ENCODE data around the gene RBM48.

DNA sequence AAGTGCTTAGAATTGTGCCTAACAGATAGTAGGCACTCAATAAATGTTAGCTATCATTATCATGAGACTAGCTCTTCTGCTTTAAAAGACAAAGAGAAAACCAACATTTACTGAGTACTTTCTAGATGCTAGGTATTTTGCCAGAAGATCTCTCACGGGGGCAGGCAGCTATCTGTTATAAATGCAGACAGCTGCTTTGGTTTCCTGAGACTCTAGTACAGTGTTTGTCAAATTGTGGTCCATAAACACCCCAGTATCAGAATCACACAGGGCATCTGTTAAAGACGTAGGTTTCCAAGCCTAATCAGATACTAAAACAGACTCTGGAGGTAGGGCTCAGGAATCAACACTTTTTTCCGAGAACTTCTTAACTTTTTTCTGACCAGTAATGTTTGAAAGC, 47.7 kb downstream of the RBM48 start:
- TF ChIP-seq, protein P1, sequence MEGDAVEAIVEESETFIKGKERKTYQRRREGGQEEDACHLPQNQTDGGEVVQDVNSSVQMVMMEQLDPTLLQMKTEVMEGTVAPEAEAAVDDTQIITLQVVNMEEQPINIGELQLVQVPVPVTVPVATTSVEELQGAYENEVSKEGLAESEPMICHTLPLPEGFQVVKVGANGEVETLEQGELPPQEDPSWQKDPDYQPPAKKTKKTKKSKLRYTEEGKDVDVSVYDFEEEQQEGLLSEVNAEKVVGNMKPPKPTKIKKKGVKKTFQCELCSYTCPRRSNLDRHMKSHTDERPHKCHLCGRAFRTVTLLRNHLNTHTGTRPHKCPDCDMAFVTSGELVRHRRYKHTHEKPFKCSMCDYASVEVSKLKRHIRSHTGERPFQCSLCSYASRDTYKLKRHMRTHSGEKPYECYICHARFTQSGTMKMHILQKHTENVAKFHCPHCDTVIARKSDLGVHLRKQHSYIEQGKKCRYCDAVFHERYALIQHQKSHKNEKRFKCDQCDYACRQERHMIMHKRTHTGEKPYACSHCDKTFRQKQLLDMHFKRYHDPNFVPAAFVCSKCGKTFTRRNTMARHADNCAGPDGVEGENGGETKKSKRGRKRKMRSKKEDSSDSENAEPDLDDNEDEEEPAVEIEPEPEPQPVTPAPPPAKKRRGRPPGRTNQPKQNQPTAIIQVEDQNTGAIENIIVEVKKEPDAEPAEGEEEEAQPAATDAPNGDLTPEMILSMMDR (IDR thresholded peaks at IDR 0.05): no peak
- no peak for TF ChIP-seq POLR2A (IDR thresholded peaks at IDR 0.05; ENCODE audit: low read depth)
- TF ChIP-seq POLR2AphosphoS5 (IDR thresholded peaks at IDR 0.05): no peak
